ENCODE data around the gene DCXR.

DNA sequence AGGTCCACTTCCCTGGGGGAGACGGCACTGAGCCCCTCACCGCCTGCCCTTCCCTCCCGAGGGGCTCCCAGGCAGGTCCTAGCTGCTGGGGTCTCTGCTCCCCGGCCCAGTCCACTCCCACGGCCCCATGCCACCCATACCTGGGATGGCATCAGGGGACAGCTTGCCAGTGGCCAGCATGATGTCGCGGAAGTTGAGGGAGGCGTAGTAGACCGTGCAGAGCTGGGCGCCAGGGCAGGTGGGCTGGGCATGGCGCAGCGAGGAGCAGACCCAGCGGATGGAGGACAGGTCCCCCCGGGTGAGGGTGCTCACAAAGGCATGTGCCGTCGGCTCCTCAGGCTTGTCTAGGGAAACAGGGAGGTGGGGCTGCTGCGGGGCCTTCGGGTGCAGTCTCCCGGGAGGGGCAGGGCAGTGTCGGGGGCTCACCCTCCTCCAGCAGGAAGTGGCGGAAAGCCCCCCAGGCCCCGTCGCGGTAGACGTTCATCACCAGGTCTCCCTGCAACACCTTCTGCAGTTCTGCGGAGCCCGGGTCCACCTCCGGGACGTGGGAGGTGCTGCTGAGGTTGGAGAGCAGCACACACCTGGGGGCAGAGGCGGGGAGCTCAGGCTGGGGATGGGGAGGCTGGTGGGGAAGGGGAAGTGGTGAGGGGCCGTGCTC, 47.0 kb upstream of the DCXR start:
- TF ChIP-seq GATA2 (IDR thresholded peaks at IDR 0.05; ENCODE audit: low read depth, low read length) (no peak), GATA3 (IDR thresholded peaks at IDR 0.05; ENCODE audit: low read depth, low read length) (no peak)
